Colonic mucosa (tissue), 4 donors: ENCODE data around the gene PARD6G. TPM values are rescaled to one million over a fixed set of nuclear protein-coding genes. Genes with fewer than 3 reads are reported as not detected.

ENCODE experiments used
- DNase-seq: peaks from one replicate; pipeline ENCODE4 v3.0.0-alpha.2; 2020
- H3K27ac ChIP-seq: fragments of 200-600 bp; one replicate; pipeline ENCODE4 v1.8.0; 2021
- H3K27me3 ChIP-seq: fragments of 200-600 bp; one replicate; pipeline ENCODE4 v1.8.0; 2021
- H3K36me3 ChIP-seq: fragments of 200-600 bp; one replicate; pipeline ENCODE4 v1.8.0; 2021
- H3K4me1 ChIP-seq: fragments of 200-600 bp; one replicate; pipeline ENCODE4 v1.8.0; 2021; ENCODE audit warnings: mild to moderate bottlenecking
- H3K4me3 ChIP-seq: fragments of 200-600 bp; one replicate; pipeline ENCODE4 v1.8.0; 2021
- H3K9ac ChIP-seq, 2 donors: one replicate each; pipeline ENCODE4 v1.7.0; 2013; ENCODE audit warnings: control low read depth in 2 of 2, low read depth in 2 of 2, low read length in 2 of 2
- H3K9me3 ChIP-seq: fragments of 200-600 bp; one replicate; pipeline ENCODE4 v1.8.0; 2021
- CTCF ChIP-seq: fragments of 200-600 bp; IDR thresholded peaks from one replicate; pipeline ENCODE4 v1.8.0; 2022; ENCODE audit warnings: antibody characterized with exemption, mild to moderate bottlenecking
- intact Hi-C: fragments of 100-400 bp; cut with DNase I; formaldehyde crosslinking; loops from one replicate; pipeline ENCODE4 v1.14.1; 2022
- total RNA-seq, 2 donors: library from RNA; stranded (reverse); fragmentation: NEBNext Ultra II Directional in 1 of 2; extraction: Animal tissue kit (Norgen Biotek cat#: 25700) in 1 of 2; gene quantifications; one replicate each; pipeline ENCODE4 v1.2.1, GENCODE V29; 2021
- donor health status: healthy.
- donor health status: DM: no; HTN: no; CAD: no.
- donor health status: DM: no; HTN: no; CAD: no.

The PARD6G gene
- total RNA-seq, 2 donors from 2014 or later: 1.0 to 1.2 TPM

DNA sequence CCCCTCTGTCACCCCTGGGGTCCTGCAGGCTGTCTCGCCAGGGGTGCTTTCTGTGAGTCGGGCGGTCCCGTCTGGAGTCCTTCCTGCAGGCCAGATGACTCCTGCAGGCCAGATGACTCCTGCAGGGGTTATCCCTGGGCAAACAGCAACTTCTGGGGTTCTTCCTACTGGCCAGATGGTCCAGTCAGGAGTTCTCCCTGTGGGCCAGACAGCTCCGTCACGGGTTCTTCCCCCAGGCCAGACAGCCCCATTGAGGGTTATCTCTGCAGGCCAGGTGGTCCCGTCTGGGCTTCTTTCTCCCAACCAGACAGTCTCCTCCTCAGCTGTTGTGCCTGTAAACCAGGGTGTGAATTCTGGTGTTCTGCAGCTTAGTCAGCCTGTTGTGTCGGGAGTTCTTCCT, 110.6 kb downstream of the PARD6G start:
- Histone ChIP-seq H3K9me3 (no peaks in the 10 kb centered on the region), H3K4me1 (no peaks in the 10 kb centered on the region), H3K27ac (no peak overlapping the region), H3K9ac (no peak overlapping the region), H3K27me3 (no peaks in the 10 kb centered on the region), H3K36me3 (peaks cover 21% of the 10 kb centered on the region), H3K4me3 (no peak overlapping the region)
- intact Hi-C loops: no loop called here
- no peak for TF ChIP-seq CTCF
- no peak for DNase-seq

DNA sequence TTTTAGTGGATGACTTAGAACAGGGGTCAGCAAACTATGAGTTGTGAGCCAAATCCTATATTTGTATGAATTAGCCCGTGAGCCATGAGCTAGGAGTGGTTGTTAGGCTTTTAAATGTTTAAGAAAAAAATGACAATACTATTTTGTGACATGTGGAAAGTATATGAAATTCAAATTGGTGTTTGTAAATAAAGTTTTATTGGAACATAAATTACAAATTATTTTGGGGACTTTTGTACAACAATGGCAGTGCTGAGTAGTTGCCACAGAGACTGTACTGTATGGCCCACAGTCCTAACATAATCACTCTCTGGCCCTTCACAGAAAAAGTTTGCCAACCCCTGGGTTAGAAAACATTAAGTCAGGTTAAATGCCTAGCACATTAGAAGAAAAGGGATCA, 112.2 kb downstream of the PARD6G start:
- H3K4me3 ChIP-seq: no peak overlapping the region
- H3K27me3 ChIP-seq: no peaks in the 10 kb centered on the region
- H3K27ac ChIP-seq: no peak overlapping the region
- no peaks in the 10 kb centered on the region for H3K9me3 ChIP-seq
- TF ChIP-seq CTCF: no peak
- no peak for DNase-seq
- no peaks in the 10 kb centered on the region for H3K4me1 ChIP-seq
- H3K36me3 ChIP-seq: peaks cover 21% of the 10 kb centered on the region
- intact Hi-C loops: no loop called here
- no peak overlapping the region for H3K9ac ChIP-seq

DNA sequence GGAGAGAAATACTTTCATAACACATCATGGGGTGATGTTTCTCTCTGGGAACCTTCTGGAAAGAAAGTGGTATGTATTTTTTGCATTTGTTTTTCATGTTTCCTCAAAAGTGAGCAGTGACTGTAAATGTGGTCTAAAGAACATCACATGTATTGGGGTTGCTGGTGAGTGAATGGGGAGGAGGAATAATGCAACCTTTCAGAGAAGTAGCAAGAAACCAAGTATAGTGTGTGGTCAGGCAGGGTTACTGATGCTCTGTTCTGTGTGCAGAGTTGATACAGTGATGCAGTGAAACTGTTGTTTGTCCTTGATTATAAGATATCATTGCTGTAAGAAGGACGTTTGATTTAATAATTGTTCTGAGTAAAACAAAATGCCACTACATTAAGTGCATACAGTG, 114.2 kb downstream of the PARD6G start:
- intact Hi-C loops: no loop called here
- H3K36me3 ChIP-seq: peaks cover 21% of the 10 kb centered on the region
- no peaks in the 10 kb centered on the region for H3K27me3 ChIP-seq
- H3K4me3 ChIP-seq: no peak overlapping the region
- H3K27ac ChIP-seq: no peak overlapping the region
- no peak for DNase-seq
- H3K4me1 ChIP-seq: no peaks in the 10 kb centered on the region
- TF ChIP-seq CTCF: no peak
- H3K9ac ChIP-seq: no peak overlapping the region
- H3K9me3 ChIP-seq: no peaks in the 10 kb centered on the region

GRCh38 chr18:80132180-80132812, 115.0 kb downstream of the PARD6G start:
- H3K27me3 ChIP-seq: no peaks in the 10 kb centered on the region
- no peak for TF ChIP-seq CTCF
- peaks cover 17% of the 10 kb centered on the region for H3K36me3 ChIP-seq
- H3K9me3 ChIP-seq: no peaks in the 10 kb centered on the region
- no peak overlapping the region for H3K4me3 ChIP-seq
- intact Hi-C loops: no loop called here
- DNase-seq: no peak
- H3K4me1 ChIP-seq: no peaks in the 10 kb centered on the region
- H3K27ac ChIP-seq: no peak overlapping the region
- H3K9ac ChIP-seq: no peak overlapping the region

DNA sequence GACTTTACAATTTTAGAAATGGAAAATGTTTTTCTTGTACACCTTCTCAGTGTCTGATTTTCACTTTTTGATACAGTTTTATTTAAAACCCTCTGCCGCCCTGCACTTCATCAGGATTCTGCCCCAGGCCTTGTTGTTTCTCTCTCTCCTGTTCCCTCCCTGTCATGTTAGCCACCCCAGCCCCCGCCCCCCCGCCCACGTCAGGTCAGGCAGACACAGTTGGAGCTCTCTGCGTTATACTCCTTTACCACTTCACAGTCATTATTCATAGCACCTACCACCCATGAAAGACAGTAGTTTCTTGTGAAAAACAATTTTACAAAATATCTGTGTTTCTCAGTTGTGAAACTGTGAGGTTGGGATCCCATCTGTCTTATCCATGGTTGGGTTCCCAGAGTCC, 116.8 kb downstream of the PARD6G start:
- TF ChIP-seq CTCF: no peak
- H3K9me3 ChIP-seq: no peaks in the 10 kb centered on the region
- no peaks in the 10 kb centered on the region for H3K4me1 ChIP-seq
- H3K27ac ChIP-seq: no peak overlapping the region
- intact Hi-C loops: no loop called here
- no peaks in the 10 kb centered on the region for H3K27me3 ChIP-seq
- H3K4me3 ChIP-seq: no peak overlapping the region
- peaks cover 7% of the 10 kb centered on the region for H3K36me3 ChIP-seq
- H3K9ac ChIP-seq: no peak overlapping the region
- no peak for DNase-seq
